Measurements from ENCODE around the gene HS3ST1. TPM values are rescaled to one million over a fixed set of nuclear protein-coding genes. Genes with fewer than 3 reads are reported as not detected.

HS3ST1 gene
- not detected in 2 replicates for total RNA-seq

GRCh38 chr4:11428231-11428898 lies at the start of gene HS3ST1:
Gene HS3ST1 (minus strand): TSS chr4:11428894. CDS start chr4:11400005, 28,889 bp downstream.

